ENCODE results near the gene BMPR2.
"Not testable (repeated sequence)": the region's sequence is repeated elsewhere in the genome, so short reads cannot be mapped to it uniquely, and the experiment has no call there.

BMPR2 gene

GRCh38 chr2:202449344-202449743 is 73.2 kb downstream of the BMPR2 start:
- DNase-seq (ENCODE audit: low spot score) (no peak), FAIRE-seq (no peak)

GRCh38 chr2:202450785-202451184 is 74.7 kb downstream of the BMPR2 start:
- no peak for FAIRE-seq

GRCh38 chr2:202452744-202453143 is 76.6 kb downstream of the BMPR2 start:
- no peak for FAIRE-seq
- DNase-seq (ENCODE audit: low spot score): no peak

More at GRCh38 chr2:202450785-202451184, 74.7 kb downstream of the BMPR2 start:
- no peak for DNase-seq (ENCODE audit: low spot score)

DNA sequence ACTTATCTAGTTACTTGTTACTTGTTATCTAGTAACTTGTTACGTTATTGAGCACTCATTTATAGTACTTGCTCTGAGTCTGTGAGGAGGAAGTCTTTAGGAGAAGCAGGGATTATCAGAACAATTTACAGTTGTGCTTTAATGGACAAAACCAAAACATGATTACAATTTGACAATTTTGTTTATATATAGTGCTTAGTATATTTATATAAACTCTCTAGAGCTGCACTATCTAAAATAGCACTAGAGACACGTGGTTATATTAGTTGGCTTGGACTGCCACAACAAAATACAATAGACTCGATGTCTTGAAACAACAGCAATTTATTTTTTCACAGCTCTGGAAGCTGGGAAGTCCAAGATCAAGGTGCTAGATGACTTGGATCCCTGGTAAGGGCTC is 78.4 kb downstream of the BMPR2 start:
- no peak for DNase-seq (ENCODE audit: low spot score)
- FAIRE-seq: no peak

- FAIRE-seq: no peak
- DNase-seq (ENCODE audit: low spot score): no peak
Measured at GRCh38 chr2:202455114-202455513, 79.0 kb downstream of the BMPR2 start.

DNA sequence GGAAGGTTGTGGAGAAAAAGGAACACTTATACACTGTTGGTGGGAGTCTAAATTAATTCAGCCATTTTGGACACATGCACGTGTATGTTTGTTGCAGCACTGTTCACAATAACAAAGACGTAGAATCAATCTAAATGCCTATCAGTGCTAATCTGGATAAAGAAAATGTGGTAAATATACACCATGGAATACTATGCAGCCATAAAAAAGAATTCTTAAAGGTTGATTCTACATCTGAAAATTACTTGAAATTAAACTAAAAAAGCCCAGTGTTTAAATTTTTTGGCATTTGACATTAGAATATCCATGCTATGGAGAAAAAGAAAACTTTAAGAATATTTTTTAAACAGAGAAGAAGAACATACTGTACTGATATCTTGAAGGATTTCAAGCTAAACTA is 84.0 kb downstream of the BMPR2 start:
- no peak for DNase-seq (ENCODE audit: low spot score)
- no peak for FAIRE-seq

GRCh38 chr2:202479090-202479489 is 103.0 kb downstream of the BMPR2 start:
- DNase-seq (ENCODE audit: low spot score) (no peak), FAIRE-seq (no peak)

- FAIRE-seq: no peak
- DNase-seq (ENCODE audit: low spot score): no peak
Measured at GRCh38 chr2:202479610-202480009, 103.5 kb downstream of the BMPR2 start.

- no peak for FAIRE-seq
Measured at GRCh38 chr2:202486351-202486750, 110.2 kb downstream of the BMPR2 start.

DNA sequence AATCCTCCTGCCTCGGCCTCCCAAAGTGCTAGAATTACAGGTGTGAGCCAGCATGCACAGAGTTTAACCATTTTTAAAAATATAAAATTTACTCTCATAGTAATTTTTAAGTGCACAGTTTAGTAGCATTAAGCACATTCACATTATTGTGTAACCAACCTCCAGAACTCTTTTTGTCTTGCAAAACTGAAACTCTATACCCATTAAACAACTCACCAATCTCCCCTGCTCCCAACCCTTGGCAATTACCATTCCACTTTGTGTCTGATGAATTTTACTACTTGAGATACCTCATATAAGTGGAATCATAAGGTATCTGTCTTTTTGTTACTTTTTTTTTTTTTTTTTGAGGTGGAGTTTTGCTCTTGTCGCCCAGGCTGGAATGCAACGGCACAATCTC is 112.5 kb downstream of the BMPR2 start:
- DNase-seq (ENCODE audit: low spot score) (no peak), FAIRE-seq (no peak)

More at GRCh38 chr2:202486351-202486750, 110.2 kb downstream of the BMPR2 start:
- no peak for DNase-seq (ENCODE audit: low spot score)

GRCh38 chr2:202490479-202490878 is 114.4 kb downstream of the BMPR2 start:
- FAIRE-seq (no peak), DNase-seq (ENCODE audit: low spot score) (no peak)

GRCh38 chr2:202491514-202491913 is 115.4 kb downstream of the BMPR2 start:
- no peak for FAIRE-seq
- no peak for DNase-seq (ENCODE audit: low spot score)

- FAIRE-seq: no peak
Measured at GRCh38 chr2:202494300-202495229, 118.4 kb downstream of the BMPR2 start.

DNA sequence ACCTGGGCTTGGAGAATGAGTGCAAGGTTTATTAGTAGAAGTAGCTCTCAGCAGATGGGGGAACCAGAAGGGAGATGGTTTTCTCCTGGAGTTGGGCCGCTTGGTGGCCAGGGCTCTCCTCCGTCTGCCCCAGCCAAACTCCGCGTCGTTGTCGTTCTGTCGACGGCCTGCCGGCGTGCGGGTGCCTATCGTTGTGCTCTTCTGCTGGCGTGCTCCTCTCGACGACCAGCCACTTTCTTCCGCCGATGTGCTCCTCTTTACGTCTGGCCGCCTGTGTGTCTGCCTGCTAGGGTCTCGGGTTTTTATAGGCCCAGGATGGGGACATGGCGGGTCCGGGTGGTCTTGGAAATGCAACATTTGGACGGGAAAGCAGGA is 119.1 kb downstream of the BMPR2 start:
- FAIRE-seq (no peak), DNase-seq (ENCODE audit: low spot score) (no peak)

More at GRCh38 chr2:202494300-202495229, 118.4 kb downstream of the BMPR2 start:
- no peak for DNase-seq (ENCODE audit: low spot score)

- DNase-seq (ENCODE audit: low spot score); FAIRE-seq: not testable (repeated sequence)
Measured at GRCh38 chr2:202496835-202497472, 120.8 kb downstream of the BMPR2 start.

DNA sequence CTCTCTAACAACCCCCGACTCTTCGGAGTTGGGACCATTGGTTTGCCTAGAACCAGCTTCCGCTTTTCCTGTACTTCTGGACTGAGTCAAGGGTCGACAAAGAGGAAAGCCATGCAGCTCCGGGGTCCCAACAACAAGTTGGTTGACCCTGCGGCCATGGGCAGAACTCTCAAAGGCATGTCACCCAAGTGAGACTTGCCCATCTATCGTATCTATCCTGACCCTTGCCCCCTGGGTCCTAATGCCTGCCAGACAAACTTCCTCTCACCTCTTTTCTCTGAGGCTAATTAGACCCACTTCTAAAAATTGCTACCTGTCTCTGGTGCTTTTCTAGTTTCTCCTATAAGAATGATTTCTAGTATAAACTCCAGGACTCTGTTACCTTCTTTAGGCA is 121.3 kb downstream of the BMPR2 start:
- FAIRE-seq; DNase-seq (ENCODE audit: low spot score): not testable (repeated sequence)

- not testable (repeated sequence) for FAIRE-seq; DNase-seq (ENCODE audit: low spot score)
Measured at GRCh38 chr2:202499841-202500240, 123.7 kb downstream of the BMPR2 start.

- FAIRE-seq: not testable (repeated sequence)
Measured at GRCh38 chr2:202503276-202503675, 127.1 kb downstream of the BMPR2 start.

DNA sequence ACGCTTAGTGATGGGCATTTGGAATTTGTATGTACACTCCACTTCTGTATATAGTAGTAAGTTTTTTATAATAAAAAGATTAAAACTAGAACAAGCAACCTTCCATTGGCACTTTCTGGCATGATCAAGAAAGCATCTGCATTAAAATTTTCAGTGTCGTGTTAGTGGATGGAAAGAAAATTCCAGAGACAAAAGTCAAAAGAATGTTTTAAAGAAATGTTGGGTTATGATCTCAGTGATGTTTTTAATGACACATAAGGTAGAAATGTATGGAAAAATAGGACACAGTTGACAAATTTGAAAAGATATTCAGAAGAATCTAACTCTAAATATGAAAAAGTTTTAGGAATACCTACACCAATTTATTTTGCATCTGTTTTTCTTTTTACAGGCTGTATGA is 132.6 kb downstream of the BMPR2 start:
- no peak for FAIRE-seq

More at GRCh38 chr2:202503276-202503675, 127.1 kb downstream of the BMPR2 start:
- not testable (repeated sequence) for DNase-seq (ENCODE audit: low spot score)

DNA sequence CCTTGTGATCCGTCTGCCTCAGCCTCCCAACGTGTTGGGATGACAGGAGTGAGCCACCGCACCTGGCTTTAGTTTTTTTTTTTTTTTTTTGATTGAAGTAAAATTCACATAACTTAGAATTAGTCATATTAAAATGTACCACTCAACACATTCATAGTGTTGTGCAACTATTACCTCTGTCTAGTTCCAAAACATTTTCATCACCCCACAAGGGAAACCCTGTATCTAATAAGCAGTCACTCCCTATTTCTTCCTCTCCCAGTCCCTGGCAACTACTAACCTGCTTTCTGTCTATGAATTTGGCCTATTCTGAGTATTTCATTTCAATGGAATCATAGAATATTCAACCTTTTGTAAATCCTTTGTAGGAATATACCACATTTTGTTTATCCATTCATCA is 134.8 kb downstream of the BMPR2 start:
- DNase-seq (ENCODE audit: low spot score): no peak
- no peak for FAIRE-seq

More for the DNA sequence above, 132.6 kb downstream of the BMPR2 start:
- DNase-seq (ENCODE audit: low spot score): no peak

GRCh38 chr2:202512176-202512575 is 136.0 kb downstream of the BMPR2 start:
- FAIRE-seq: no peak
- no peak for DNase-seq (ENCODE audit: low spot score)

DNA sequence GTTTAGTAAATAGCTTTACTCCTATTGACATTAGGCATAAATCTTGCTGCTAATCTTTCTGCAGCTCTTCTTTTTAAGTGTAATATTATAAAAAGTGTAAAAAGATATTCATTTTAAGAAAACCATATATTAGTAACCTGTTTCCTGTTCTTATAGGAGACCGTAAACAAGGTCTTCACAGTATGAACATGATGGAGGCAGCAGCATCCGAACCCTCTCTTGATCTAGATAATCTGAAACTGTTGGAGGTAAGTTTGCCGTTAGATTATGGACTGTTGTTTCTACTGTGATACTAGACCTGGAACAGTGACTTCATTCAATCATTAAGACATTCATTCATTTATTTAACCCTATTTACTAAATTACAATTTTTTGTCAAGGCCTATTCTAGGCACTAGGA is 138.6 kb downstream of the BMPR2 start:
- FAIRE-seq: no peak
- DNase-seq (ENCODE audit: low spot score): no peak

Measured in RCC 7860 (cell line).